22Rv1 (cell line): Measurements from ENCODE around the gene EFNB1.

Experiments used
- H3K27ac ChIP-seq: fragments of 450-650 bp; 2 replicates; pipeline ENCODE4 v1.5.1; 2017
- ZFX ChIP-seq: fragments of 450-650 bp; IDR thresholded peaks from 2 replicates; pipeline ENCODE4 v1.6.1; 2017; ENCODE audit warnings: antibody characterized with exemption, borderline replicate concordance
- TF ChIP-seq, protein P1 (sequence below): fragments of 450-650 bp; IDR thresholded peaks from 2 replicates; pipeline ENCODE4 v1.5.1; 2017; ENCODE audit warnings: mild to moderate bottlenecking

The EFNB1 gene

DNA sequence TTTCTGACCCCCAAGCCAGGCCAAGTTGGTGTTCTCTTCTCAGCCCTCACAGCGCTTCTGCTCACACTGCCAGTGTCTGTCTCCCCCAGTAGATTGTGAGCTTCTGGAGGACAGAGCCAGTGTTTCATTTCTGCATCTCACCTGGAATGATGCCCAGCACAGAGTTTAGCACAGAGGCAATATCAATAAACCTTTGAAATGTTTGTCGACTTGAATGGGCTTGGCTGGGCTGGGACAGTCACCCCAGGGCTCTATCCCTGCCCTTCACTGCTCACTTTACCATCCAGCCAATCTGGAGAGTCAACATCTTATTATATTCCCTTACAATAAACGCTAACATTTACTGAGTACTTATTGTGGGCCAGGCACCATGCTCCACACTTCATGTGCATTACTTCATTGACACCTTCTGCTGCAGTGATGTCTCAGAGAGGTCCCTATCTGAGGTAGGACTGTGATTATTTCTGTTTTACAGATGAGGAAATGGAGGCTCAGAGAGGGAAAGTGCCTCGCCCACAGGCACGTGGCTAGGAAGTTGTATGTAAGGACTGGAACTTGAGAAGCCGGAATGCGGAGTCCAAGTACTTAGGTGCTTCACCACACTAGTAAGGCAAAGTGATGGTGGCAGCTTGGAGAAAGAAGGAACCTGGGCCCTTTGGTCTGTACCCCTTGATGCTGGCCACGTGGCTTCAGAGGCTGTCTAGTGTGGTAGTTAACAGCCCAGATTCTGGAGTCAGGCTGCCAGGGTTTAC, 19.5 kb downstream of the EFNB1 start:
- no peak overlapping the region for H3K27ac ChIP-seq
- TF ChIP-seq, protein P1, sequence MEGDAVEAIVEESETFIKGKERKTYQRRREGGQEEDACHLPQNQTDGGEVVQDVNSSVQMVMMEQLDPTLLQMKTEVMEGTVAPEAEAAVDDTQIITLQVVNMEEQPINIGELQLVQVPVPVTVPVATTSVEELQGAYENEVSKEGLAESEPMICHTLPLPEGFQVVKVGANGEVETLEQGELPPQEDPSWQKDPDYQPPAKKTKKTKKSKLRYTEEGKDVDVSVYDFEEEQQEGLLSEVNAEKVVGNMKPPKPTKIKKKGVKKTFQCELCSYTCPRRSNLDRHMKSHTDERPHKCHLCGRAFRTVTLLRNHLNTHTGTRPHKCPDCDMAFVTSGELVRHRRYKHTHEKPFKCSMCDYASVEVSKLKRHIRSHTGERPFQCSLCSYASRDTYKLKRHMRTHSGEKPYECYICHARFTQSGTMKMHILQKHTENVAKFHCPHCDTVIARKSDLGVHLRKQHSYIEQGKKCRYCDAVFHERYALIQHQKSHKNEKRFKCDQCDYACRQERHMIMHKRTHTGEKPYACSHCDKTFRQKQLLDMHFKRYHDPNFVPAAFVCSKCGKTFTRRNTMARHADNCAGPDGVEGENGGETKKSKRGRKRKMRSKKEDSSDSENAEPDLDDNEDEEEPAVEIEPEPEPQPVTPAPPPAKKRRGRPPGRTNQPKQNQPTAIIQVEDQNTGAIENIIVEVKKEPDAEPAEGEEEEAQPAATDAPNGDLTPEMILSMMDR = no peak
- no peak for TF ChIP-seq ZFX

DNA sequence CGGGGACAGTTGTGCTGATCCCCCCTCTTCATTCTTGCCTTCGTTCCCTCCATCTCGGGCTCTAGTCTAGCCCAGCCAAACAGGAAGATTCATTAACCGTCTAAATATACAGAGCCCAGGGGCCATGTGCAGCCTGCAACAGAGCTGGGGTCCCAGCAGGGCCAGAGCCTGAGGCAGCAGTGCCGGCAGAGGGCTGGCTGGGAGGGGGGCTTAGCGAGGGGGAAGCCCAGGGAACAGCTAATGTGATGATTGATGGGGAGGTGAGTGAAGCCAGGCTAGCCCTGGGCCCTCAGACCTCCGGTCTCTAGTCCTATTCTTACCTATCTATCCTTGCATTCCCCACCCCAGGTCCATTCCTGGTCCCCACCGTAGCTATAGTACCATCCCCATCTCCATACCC, 22.3 kb downstream of the EFNB1 start:
- TF ChIP-seq, protein P1 = no peak
- TF ChIP-seq ZFX = no peak

DNA sequence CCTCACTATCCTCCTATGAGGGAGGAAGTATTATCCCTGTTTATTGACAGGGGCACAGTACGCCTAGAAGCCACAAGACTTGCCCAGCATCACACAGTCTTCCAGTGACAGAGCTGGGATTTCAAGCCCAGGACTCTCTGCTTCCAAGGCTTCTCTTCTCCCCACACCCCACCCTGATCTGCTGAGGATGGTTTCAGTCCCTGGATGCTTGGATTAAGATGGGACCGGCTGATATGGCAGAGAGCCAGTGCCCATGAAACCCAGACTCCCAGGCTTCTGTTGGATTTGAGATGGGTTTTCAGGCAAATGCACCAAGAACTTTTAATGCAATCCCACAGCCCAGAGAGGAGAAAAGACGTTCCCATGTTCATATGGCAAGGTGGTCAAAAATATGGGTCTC, 23.2 kb downstream of the EFNB1 start:
- no peak for TF ChIP-seq ZFX
- TF ChIP-seq, protein P1 = no peak

More for the DNA sequence above, 22.3 kb downstream of the EFNB1 start:
- H3K27ac ChIP-seq = no peak overlapping the region

DNA sequence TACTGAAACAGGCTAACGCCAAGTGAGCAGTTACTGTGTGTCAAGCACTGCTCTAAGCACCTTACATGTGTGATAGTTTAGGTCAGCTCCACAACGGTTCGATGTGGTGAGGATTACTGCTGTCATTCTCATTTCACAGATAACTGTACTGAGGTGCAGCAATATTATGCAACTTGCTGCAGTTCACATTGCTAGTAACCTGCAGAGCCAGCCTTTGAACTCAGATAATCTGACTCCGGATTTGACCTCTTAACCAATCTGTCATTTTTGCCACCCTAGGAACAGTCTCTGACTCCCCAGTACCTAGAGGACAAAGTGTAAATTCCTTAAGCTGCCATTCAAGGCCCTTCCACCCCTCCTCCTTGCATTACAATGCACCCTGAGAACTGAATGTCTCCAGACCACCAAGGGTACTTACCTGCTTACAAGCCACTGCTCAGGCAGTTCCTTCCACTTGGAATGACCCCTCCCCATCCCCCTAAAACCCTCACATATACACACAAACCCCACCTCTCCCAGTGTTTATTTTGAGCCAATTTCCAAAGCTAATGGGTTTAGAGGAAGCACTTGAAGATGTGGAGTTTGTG, 24.9 kb downstream of the EFNB1 start:
- H3K27ac ChIP-seq = no peak overlapping the region
- TF ChIP-seq, protein P1 = no peak
- no peak for TF ChIP-seq ZFX

More for the DNA sequence above, 23.2 kb downstream of the EFNB1 start:
- H3K27ac ChIP-seq = no peak overlapping the region

DNA sequence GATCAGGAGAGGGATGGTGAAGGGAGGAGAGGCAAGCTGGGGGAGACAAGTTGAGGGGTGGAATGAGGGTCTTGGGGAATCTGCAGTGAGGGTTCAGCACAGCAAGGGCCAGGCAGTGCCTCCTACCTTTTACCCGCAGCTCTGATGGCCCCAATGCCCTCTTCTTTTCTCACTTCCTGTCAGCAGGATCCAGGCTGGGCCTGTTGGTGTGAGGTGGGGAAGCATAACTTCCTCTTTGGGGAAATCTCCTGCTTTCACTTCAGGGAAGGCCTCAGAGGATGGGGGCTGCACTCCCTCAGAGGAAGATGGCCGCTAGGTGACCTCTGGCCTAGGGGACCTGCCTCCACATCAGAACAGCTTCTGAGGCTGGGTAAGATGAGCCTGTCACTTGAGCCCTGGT, 36.5 kb downstream of the EFNB1 start:
- H3K27ac ChIP-seq = no peak overlapping the region
- no peak for TF ChIP-seq ZFX
- TF ChIP-seq, protein P1 = no peak

DNA sequence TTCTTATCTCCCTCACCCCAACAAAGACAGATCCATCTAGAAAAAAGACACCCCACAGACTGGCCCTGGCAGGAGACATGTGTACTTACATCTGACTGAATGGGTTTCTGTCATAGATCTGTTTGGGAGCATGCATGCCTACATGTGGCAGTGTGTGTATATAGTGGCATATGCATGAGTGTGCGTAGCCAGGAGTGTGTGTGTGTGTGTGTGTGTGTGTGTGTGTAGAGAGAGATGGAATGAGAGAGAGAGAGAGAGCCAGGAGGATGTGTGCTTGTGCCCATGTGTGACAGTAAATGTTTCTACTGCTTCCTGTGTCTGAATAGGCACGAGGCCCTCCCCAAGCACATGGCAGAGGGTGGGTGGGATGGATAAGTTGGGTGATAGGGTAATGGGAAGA, 37.1 kb downstream of the EFNB1 start:
- TF ChIP-seq, protein P1 = no peak
- no peak overlapping the region for H3K27ac ChIP-seq

DNA sequence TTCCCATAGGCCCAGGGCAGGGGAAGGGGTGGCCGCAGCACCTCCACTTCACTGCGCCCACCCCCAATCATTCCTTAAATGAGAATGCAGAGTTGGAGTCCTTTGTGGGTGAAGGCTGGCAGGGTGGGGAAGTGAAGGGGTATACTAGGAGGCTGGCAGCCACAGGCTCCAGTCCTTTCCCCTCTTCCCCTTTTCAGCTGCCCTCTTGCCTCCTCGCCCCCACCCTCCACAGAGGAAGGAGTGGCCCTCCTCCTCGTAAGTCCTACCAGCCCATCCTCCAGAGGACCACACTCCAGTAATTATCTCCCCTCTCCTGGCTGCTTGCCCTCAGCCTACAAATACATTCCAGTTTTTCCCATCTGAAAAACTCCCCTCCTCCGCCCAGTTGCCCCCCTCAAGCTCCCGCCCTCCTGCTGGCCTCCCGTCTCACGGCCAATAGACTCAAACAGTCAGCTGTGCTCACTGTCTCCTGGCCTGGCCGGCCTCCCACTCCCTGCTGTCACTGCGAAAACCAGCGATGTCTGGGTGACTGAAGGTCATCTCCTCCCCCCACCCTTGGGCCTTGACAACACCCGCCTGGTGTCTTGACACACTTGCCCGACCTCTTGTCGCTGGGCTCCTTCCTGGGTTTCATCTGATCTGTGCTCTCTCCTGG, 38.8 kb downstream of the EFNB1 start:
- TF ChIP-seq ZFX = no peak
- TF ChIP-seq, protein P1 = no peak

More for the DNA sequence above, 38.8 kb downstream of the EFNB1 start:
- H3K27ac ChIP-seq = no peak overlapping the region
